Measurements from ENCODE around the gene DCDC2C. TPM values are rescaled to one million over a fixed set of nuclear protein-coding genes. Genes with fewer than 3 reads are reported as not detected.

DCDC2C gene
- polyA plus RNA-seq, 1 donor, result 0.33 TPM

DNA sequence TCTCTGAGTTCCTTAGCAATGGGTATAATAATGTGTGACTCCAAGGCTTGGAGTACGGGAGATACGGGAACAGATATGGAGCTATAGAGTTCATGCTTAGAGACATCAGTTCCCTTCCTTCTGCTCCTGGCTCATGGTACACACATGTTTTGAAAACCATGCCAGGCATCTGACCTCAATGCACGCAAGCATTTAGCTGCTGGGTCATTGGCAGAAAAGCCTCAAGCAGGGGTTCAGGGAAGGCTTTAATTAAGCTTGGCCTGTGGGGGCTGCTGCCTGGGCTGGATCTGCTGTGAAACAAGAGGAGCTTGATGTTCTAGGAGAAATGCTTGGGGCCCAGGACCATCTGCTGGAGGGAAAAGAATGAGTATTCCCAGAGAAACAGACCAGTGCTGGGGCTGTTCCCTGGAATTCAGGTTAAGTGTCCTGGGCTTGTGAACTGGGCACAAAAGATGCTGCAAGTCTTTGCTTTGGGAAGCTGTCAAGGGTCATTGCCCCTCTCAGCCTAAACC lies 42.2 kb upstream of the DCDC2C start:
- 80% methylated on average over 1 of the region's 3 CpGs for WGBS (ENCODE audit: insufficient coverage, low lambda C conversion rate)

GRCh38 chr2:3662239-3662638 lies 41.1 kb upstream of the DCDC2C start:
- H3K4me3 ChIP-seq (ENCODE audit: low read length), result no peak overlapping the region
- H3K27ac ChIP-seq (ENCODE audit: low read length), result no peak overlapping the region
- H3K27me3 ChIP-seq (ENCODE audit: control insufficient read depth, insufficient read depth, low read length), result no peaks in the 10 kb centered on the region
- no CpG with 5 or more reads among the region's 6 CpGs for WGBS (ENCODE audit: insufficient coverage, low lambda C conversion rate)
- DNase-seq, result no peak
- no peaks in the 10 kb centered on the region for H3K4me1 ChIP-seq (ENCODE audit: control insufficient read depth, insufficient read depth, low read length)
- no peaks in the 10 kb centered on the region for H3K9me3 ChIP-seq (ENCODE audit: control insufficient read depth, low read depth, low read length)
- no peaks in the 10 kb centered on the region for H3K36me3 ChIP-seq (ENCODE audit: control insufficient read depth, insufficient read depth, low read length)

More for the DNA sequence above, 42.2 kb upstream of the DCDC2C start:
- DNase-seq, result no peak
- Histone ChIP-seq H3K27me3 (ENCODE audit: control insufficient read depth, insufficient read depth, low read length) (no peaks in the 10 kb centered on the region), H3K27ac (ENCODE audit: low read length) (no peak overlapping the region), H3K36me3 (ENCODE audit: control insufficient read depth, insufficient read depth, low read length) (no peaks in the 10 kb centered on the region), H3K9me3 (ENCODE audit: control insufficient read depth, low read depth, low read length) (no peaks in the 10 kb centered on the region), H3K4me3 (ENCODE audit: low read length) (no peak overlapping the region), H3K4me1 (ENCODE audit: control insufficient read depth, insufficient read depth, low read length) (no peaks in the 10 kb centered on the region)

GRCh38 chr2:3664118-3664517 lies 39.3 kb upstream of the DCDC2C start:
- Histone ChIP-seq H3K27me3 (ENCODE audit: control insufficient read depth, insufficient read depth, low read length) (no peaks in the 10 kb centered on the region), H3K27ac (ENCODE audit: low read length) (no peak overlapping the region), H3K4me3 (ENCODE audit: low read length) (no peak overlapping the region), H3K4me1 (ENCODE audit: control insufficient read depth, insufficient read depth, low read length) (no peaks in the 10 kb centered on the region), H3K36me3 (ENCODE audit: control insufficient read depth, insufficient read depth, low read length) (no peaks in the 10 kb centered on the region), H3K9me3 (ENCODE audit: control insufficient read depth, low read depth, low read length) (no peaks in the 10 kb centered on the region)
- WGBS (ENCODE audit: insufficient coverage, low lambda C conversion rate), result no CpG with 5 or more reads among the region's 3 CpGs
- DNase-seq, result no peak

GRCh38 chr2:3664925-3665324 lies 38.5 kb upstream of the DCDC2C start:
- H3K27me3 ChIP-seq (ENCODE audit: control insufficient read depth, insufficient read depth, low read length), result no peaks in the 10 kb centered on the region
- no peak overlapping the region for H3K4me3 ChIP-seq (ENCODE audit: low read length)
- whole genome bisulfite sequencing (ENCODE audit: insufficient coverage, low lambda C conversion rate), result 86% methylated on average over 3 of the region's 8 CpGs
- H3K9me3 ChIP-seq (ENCODE audit: control insufficient read depth, low read depth, low read length), result no peaks in the 10 kb centered on the region
- H3K36me3 ChIP-seq (ENCODE audit: control insufficient read depth, insufficient read depth, low read length), result no peaks in the 10 kb centered on the region
- H3K27ac ChIP-seq (ENCODE audit: low read length), result no peak overlapping the region
- DNase-seq, result no peak
- H3K4me1 ChIP-seq (ENCODE audit: control insufficient read depth, insufficient read depth, low read length), result no peaks in the 10 kb centered on the region

- H3K4me3 ChIP-seq (ENCODE audit: low read length), result no peak overlapping the region
- no peaks in the 10 kb centered on the region for H3K36me3 ChIP-seq (ENCODE audit: control insufficient read depth, insufficient read depth, low read length)
- no peaks in the 10 kb centered on the region for H3K27me3 ChIP-seq (ENCODE audit: control insufficient read depth, insufficient read depth, low read length)
- H3K9me3 ChIP-seq (ENCODE audit: control insufficient read depth, low read depth, low read length), result no peaks in the 10 kb centered on the region
- DNase-seq, result no peak
- no CpG with 5 or more reads among the region's 16 CpGs for WGBS (ENCODE audit: insufficient coverage, low lambda C conversion rate)
- H3K4me1 ChIP-seq (ENCODE audit: control insufficient read depth, insufficient read depth, low read length), result no peaks in the 10 kb centered on the region
- H3K27ac ChIP-seq (ENCODE audit: low read length), result no peak overlapping the region
Observed at GRCh38 chr2:3665886-3666612, 37.3 kb upstream of the DCDC2C start.

DNA sequence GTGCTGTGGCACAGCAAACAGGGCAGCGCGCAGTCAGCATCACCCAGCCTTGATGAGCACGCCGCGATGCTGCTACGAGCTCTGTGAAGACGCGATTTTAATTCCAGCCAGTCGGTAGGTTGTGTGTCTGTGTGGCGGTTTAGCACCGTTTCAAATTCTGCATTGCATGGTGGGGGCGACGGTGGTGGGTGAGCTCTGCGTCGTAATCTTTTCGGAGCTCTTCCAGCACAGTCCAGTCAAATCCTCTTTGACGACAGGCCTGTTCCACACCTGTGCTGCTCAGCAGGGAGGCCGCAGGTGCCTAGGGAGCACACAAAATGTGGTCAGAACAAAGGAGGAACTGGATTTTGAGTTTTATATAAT lies 36.8 kb upstream of the DCDC2C start:
- no peak for DNase-seq
- H3K9me3 ChIP-seq (ENCODE audit: control insufficient read depth, low read depth, low read length), result no peaks in the 10 kb centered on the region
- H3K4me1 ChIP-seq (ENCODE audit: control insufficient read depth, insufficient read depth, low read length), result no peaks in the 10 kb centered on the region
- no peak overlapping the region for H3K4me3 ChIP-seq (ENCODE audit: low read length)
- no peaks in the 10 kb centered on the region for H3K36me3 ChIP-seq (ENCODE audit: control insufficient read depth, insufficient read depth, low read length)
- H3K27me3 ChIP-seq (ENCODE audit: control insufficient read depth, insufficient read depth, low read length), result no peaks in the 10 kb centered on the region
- no CpG with 5 or more reads among the region's 18 CpGs for WGBS (ENCODE audit: insufficient coverage, low lambda C conversion rate)
- H3K27ac ChIP-seq (ENCODE audit: low read length), result no peak overlapping the region

- Histone ChIP-seq H3K36me3 (ENCODE audit: control insufficient read depth, insufficient read depth, low read length) (no peaks in the 10 kb centered on the region), H3K27ac (ENCODE audit: low read length) (no peak overlapping the region), H3K4me3 (ENCODE audit: low read length) (no peak overlapping the region), H3K27me3 (ENCODE audit: control insufficient read depth, insufficient read depth, low read length) (no peaks in the 10 kb centered on the region), H3K9me3 (ENCODE audit: control insufficient read depth, low read depth, low read length) (no peaks in the 10 kb centered on the region), H3K4me1 (ENCODE audit: control insufficient read depth, insufficient read depth, low read length) (no peaks in the 10 kb centered on the region)
- WGBS (ENCODE audit: insufficient coverage, low lambda C conversion rate), result no CpG with 5 or more reads among the region's 23 CpGs
- DNase-seq, result no peak
Observed at GRCh38 chr2:3667151-3667631, 36.2 kb upstream of the DCDC2C start.

GRCh38 chr2:3669656-3670055 lies 33.7 kb upstream of the DCDC2C start:
- DNase-seq, result no peak
- H3K4me1 ChIP-seq (ENCODE audit: control insufficient read depth, insufficient read depth, low read length), result no peaks in the 10 kb centered on the region
- no peak overlapping the region for H3K27ac ChIP-seq (ENCODE audit: low read length)
- no peaks in the 10 kb centered on the region for H3K27me3 ChIP-seq (ENCODE audit: control insufficient read depth, insufficient read depth, low read length)
- no peaks in the 10 kb centered on the region for H3K36me3 ChIP-seq (ENCODE audit: control insufficient read depth, insufficient read depth, low read length)
- no peak overlapping the region for H3K4me3 ChIP-seq (ENCODE audit: low read length)
- no peaks in the 10 kb centered on the region for H3K9me3 ChIP-seq (ENCODE audit: control insufficient read depth, low read depth, low read length)
- WGBS (ENCODE audit: insufficient coverage, low lambda C conversion rate), result no CpG with 5 or more reads among the region's 8 CpGs

DNA sequence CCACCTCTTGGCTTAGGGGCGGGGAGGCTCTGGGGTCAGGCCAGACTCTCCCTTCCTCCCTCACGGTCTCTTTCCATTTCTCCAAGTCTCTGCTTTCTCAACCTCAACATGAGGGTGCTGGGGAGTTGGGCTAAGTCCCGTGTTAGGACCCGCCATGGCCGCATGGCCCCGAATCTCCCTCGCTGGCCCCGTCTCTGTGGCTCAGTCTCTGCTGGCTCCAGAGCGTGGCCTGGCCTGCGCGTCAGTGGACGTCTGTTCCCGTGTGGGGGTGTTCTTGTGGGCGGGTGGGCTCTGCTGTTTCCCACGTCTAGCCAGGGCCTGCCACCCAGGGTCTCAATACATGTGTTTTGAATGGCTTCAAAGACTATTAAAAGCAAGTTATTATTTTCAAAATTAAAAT lies 33.0 kb upstream of the DCDC2C start:
- DNase-seq, result no peak
- no peak overlapping the region for H3K4me3 ChIP-seq (ENCODE audit: low read length)
- H3K27me3 ChIP-seq (ENCODE audit: control insufficient read depth, insufficient read depth, low read length), result no peaks in the 10 kb centered on the region
- no peaks in the 10 kb centered on the region for H3K36me3 ChIP-seq (ENCODE audit: control insufficient read depth, insufficient read depth, low read length)
- WGBS (ENCODE audit: insufficient coverage, low lambda C conversion rate), result 80% methylated on average over 2 of the region's 15 CpGs
- H3K4me1 ChIP-seq (ENCODE audit: control insufficient read depth, insufficient read depth, low read length), result no peaks in the 10 kb centered on the region
- H3K9me3 ChIP-seq (ENCODE audit: control insufficient read depth, low read depth, low read length), result no peaks in the 10 kb centered on the region
- H3K27ac ChIP-seq (ENCODE audit: low read length), result no peak overlapping the region

DNA sequence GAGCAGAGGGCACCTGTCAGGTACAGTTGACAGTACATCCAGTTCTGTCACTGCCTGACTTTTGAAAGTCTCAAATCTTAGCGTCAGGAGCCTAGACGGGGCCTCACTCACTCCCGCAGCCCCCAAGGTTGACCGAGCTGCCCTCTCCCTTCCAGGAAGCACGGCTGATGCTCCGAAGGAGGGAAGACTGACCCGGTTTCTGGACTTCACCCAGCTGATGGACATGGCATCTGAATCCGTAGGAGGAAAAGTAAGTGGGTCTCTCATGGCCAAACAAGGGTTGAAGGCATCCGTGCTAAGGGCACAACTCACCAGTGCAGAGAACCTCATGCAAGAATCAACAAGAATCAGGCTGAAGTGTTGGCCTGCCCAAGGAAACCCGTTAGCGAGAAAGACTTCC lies 32.4 kb upstream of the DCDC2C start:
- no CpG with 5 or more reads among the region's 11 CpGs for WGBS (ENCODE audit: insufficient coverage, low lambda C conversion rate)
- no peaks in the 10 kb centered on the region for H3K27me3 ChIP-seq (ENCODE audit: control insufficient read depth, insufficient read depth, low read length)
- no peak overlapping the region for H3K27ac ChIP-seq (ENCODE audit: low read length)
- no peaks in the 10 kb centered on the region for H3K36me3 ChIP-seq (ENCODE audit: control insufficient read depth, insufficient read depth, low read length)
- H3K9me3 ChIP-seq (ENCODE audit: control insufficient read depth, low read depth, low read length), result no peaks in the 10 kb centered on the region
- no peak overlapping the region for H3K4me3 ChIP-seq (ENCODE audit: low read length)
- DNase-seq, result no peak
- no peaks in the 10 kb centered on the region for H3K4me1 ChIP-seq (ENCODE audit: control insufficient read depth, insufficient read depth, low read length)

All from large intestine (tissue), 3 donors.